GM18868 (cell line): ENCODE measurements around the gene SPECC1.
"Not testable (repeated sequence)": the region's sequence is repeated elsewhere in the genome, so short reads cannot be mapped to it uniquely, and the experiment has no call there.

Experiments used
- ATAC-seq: cut with Tn5 transposase; IDR thresholded peaks from one replicate; pipeline ENCODE4 v1.9.1; 2021; ENCODE audit warnings: mild to moderate bottlenecking, moderate library complexity; ENCODE audit not compliant: unreplicated experiment

SPECC1 gene

GRCh38 chr17:20009052-20009301 is 182 bp upstream of the SPECC1 start:
- no peak for ATAC-seq

- ATAC-seq: no peak
Observed at GRCh38 chr17:20010099-20010863, 1.1 kb downstream of the SPECC1 start.

- ATAC-seq: no peak
Observed at GRCh38 chr17:20010936-20011335, 1.8 kb downstream of the SPECC1 start.

GRCh38 chr17:20012017-20012536 is 2.9 kb downstream of the SPECC1 start:
- ATAC-seq: no peak

- not testable (repeated sequence) for ATAC-seq
Observed at GRCh38 chr17:20016475-20016992, 7.4 kb downstream of the SPECC1 start.

- no peak for ATAC-seq
Observed at GRCh38 chr17:20022701-20023100, 13.5 kb downstream of the SPECC1 start.

- no peak for ATAC-seq
Observed at GRCh38 chr17:20026960-20027359, 17.8 kb downstream of the SPECC1 start.

- no peak for ATAC-seq
Observed at GRCh38 chr17:20028443-20028842, 19.3 kb downstream of the SPECC1 start.

- no peak for ATAC-seq
Observed at GRCh38 chr17:20032636-20033035, 23.5 kb downstream of the SPECC1 start.

- no peak for ATAC-seq
Observed at GRCh38 chr17:20033415-20033814, 24.3 kb downstream of the SPECC1 start.

GRCh38 chr17:20035501-20035900 is 26.3 kb downstream of the SPECC1 start:
- ATAC-seq: no peak

GRCh38 chr17:20037286-20037685 is 28.1 kb downstream of the SPECC1 start:
- ATAC-seq: not testable (repeated sequence)

GRCh38 chr17:20039037-20039436 is 29.9 kb downstream of the SPECC1 start:
- ATAC-seq: no peak

- no peak for ATAC-seq
Observed at GRCh38 chr17:20040216-20040615, 31.1 kb downstream of the SPECC1 start.

GRCh38 chr17:20043021-20043420 is 33.9 kb downstream of the SPECC1 start:
- no peak for ATAC-seq

- no peak for ATAC-seq
Observed at GRCh38 chr17:20045476-20045875, 36.3 kb downstream of the SPECC1 start.

- no peak for ATAC-seq
Observed at GRCh38 chr17:20046629-20047028, 37.5 kb downstream of the SPECC1 start.

GRCh38 chr17:20051624-20052023 is 42.5 kb downstream of the SPECC1 start:
- ATAC-seq: no peak

GRCh38 chr17:20053361-20053964 is 44.3 kb downstream of the SPECC1 start:
- ATAC-seq: no peak

- peak; percentile 52 for ATAC-seq
Observed at GRCh38 chr17:20059728-20060188, 50.6 kb downstream of the SPECC1 start.

GRCh38 chr17:20063665-20064648 is 54.8 kb downstream of the SPECC1 start:
- peak; percentile 72 for ATAC-seq
